VCaP (cell line): Measurements from ENCODE around the gene PTCD3.

Source experiments
- H3K27ac ChIP-seq: fragments of 450-650 bp; 2 replicates; pipeline ENCODE4 v1.5.1; 2017
- TF ChIP-seq, protein P1 (sequence below): fragments of 450-650 bp; conservative IDR thresholded peaks from 2 replicates; pipeline ENCODE4 v1.5.1; 2017; ENCODE audit warnings: mild to moderate bottlenecking, moderate library complexity

Gene PTCD3

DNA sequence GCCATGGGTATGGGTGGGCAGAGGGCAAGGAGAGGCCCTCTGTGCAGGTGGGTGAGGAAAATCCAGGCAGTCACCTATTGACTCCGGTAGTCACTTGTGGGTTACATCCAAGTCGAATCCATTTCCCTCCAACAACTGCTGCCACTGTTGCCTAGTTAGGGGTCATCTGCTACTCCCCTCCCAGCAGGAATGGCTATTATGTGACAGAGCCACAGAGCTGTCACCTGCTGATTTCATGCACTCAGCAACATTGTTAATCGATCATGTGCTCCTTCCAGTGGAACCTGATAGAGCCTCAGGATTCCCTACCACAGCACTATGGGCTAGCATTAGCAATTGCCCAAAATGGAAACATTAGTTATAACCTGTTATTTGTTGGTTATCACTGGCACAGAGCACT, 31.8 kb upstream of the PTCD3 start:
- H3K27ac ChIP-seq, result peak overlapping the region; percentile 73; the same call in 1 of the 2 replicates

GRCh38 chr2:86074811-86075210, 31.2 kb upstream of the PTCD3 start:
- TF ChIP-seq, protein P1, sequence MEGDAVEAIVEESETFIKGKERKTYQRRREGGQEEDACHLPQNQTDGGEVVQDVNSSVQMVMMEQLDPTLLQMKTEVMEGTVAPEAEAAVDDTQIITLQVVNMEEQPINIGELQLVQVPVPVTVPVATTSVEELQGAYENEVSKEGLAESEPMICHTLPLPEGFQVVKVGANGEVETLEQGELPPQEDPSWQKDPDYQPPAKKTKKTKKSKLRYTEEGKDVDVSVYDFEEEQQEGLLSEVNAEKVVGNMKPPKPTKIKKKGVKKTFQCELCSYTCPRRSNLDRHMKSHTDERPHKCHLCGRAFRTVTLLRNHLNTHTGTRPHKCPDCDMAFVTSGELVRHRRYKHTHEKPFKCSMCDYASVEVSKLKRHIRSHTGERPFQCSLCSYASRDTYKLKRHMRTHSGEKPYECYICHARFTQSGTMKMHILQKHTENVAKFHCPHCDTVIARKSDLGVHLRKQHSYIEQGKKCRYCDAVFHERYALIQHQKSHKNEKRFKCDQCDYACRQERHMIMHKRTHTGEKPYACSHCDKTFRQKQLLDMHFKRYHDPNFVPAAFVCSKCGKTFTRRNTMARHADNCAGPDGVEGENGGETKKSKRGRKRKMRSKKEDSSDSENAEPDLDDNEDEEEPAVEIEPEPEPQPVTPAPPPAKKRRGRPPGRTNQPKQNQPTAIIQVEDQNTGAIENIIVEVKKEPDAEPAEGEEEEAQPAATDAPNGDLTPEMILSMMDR, result no peak

More for the DNA sequence above, 31.8 kb upstream of the PTCD3 start:
- TF ChIP-seq, protein P1, result no peak

DNA sequence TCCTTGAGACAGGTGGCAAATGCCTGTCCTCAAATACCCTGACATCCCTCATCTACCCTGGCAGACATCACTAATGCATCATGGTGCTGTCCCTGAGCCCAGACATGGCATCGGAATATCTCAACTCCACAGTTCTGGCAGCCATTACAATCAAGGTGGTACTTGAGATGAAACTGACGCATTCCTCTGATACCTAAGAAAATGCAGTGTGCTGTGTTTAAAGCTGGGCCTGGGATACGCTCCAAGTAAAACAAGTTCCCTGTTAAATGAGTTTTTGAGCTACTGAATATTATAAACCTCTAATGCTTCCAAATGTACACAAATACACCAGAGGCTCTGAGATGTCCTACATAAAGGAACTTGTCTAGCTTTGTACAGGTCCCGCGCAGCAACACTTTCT, 30.1 kb upstream of the PTCD3 start:
- H3K27ac ChIP-seq, result peak overlapping the region; percentile 52
- TF ChIP-seq, protein P1, result no peak

More at GRCh38 chr2:86074811-86075210, 31.2 kb upstream of the PTCD3 start:
- H3K27ac ChIP-seq, result peak overlapping the region; percentile 52; the same call in 1 of the 2 replicates

GRCh38 chr2:86078774-86079545, 27.1 kb upstream of the PTCD3 start:
- TF ChIP-seq, protein P1, result peak; percentile 78
- H3K27ac ChIP-seq, result no peak overlapping the region

DNA sequence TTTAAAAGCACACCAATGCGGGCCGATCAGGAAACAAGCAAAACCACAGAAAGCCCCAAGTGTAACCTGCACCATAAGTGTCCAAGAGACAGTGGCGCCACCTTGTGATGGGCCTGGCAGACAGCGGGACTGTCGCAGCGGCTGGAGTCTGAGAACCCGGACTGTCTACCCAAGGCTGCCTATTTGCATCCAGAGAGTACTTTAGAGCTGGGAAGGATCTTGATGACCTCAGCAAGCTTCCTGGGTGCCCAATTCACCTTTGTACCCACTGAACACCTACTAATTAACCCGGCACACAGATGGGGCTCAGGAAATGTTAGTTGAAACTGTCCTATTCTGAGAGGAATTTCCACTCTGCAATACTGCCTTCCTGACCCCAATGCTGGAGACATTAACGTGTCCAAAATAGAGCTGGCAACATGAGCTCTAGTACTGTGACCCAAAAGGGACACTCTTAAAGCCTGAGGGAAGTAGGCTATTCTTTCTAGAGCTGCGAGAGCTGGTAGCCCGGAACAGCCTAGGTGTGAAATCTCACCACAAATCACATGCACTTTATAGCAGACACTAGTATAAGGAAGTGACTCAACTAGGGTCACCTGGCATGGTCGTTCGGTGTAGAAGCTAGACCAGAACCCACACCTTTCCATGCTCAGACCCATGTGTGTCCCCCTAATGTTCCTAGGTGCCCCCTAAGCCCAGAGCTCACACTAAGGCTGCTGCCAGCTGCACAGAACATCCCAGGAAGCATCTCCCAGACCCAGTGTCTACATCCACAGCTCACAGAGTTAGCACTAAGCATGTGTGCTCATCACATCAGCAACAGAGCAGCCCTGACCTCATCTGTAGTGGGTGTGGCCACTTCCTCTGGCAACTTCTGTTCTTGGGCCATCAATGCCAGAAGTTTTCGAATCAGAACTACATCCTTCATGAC, 25.8 kb upstream of the PTCD3 start:
- TF ChIP-seq, protein P1, result peak; percentile 81
- no peak overlapping the region for H3K27ac ChIP-seq

DNA sequence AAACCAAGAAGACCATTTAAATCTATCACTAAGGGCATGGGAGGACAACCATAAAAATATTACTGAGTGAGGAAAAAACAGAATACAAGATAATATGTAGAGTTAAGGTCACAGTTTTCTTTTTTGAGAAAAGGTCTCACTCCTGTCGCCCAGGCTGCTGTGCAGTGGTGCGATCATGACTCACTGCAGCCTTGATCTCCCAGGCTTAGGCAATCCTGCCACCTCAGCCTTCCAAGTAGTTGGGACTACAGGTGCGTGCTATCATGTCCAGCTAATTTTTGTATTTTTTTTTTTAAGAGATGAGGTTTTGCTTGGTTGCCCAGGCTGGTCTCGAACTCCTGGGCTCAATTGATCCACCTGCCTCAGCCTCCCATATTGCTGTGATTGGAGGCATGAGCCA, 24.3 kb upstream of the PTCD3 start:
- TF ChIP-seq, protein P1, result no peak

DNA sequence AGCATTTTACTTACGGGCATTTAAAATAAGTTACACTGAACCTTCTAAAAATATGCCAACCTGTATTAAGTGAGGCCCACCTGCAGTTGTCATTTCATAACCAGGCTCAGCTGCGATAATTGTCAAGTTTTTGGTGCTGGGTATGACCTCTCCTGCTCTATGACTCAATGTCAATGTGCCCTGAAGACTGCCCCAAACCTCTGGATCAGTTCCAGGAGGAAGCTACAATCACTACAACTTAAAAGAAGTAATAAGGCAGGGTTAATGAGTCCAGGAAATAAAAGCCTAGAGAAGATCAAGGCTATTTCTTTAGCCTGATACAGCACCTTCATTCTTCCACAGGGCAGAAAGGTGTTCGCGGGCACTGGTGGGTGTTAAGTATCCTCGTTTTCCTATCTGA, 23.3 kb upstream of the PTCD3 start:
- TF ChIP-seq, protein P1, result no peak
- no peak overlapping the region for H3K27ac ChIP-seq

More for the DNA sequence above, 24.3 kb upstream of the PTCD3 start:
- no peak overlapping the region for H3K27ac ChIP-seq
